A204.1 (cell line): ENCODE measurements around the gene SOWAHC.

Experiments used
- FAIRE-seq: peaks from 2 replicates; lab custom pipeline; 2012; peaks lifted over from hg19 to GRCh38; lab: Jason Lieb, UNC

Gene SOWAHC

GRCh38 chr2:109646961-109647360, 32.8 kb downstream of the SOWAHC start:
- FAIRE-seq = no peak

- FAIRE-seq = no peak
These were observed 33.5 kb downstream of the SOWAHC start for GRCh38 chr2:109647636-109648035.

GRCh38 chr2:109648041-109648527, 33.9 kb downstream of the SOWAHC start:
- no peak for FAIRE-seq

GRCh38 chr2:109649736-109650695, 35.9 kb downstream of the SOWAHC start:
- FAIRE-seq = no peak

- no peak for FAIRE-seq
These were observed 40.3 kb downstream of the SOWAHC start for GRCh38 chr2:109654326-109655050.

- FAIRE-seq = no peak
These were observed 41.1 kb downstream of the SOWAHC start for GRCh38 chr2:109655287-109655686.

- no peak for FAIRE-seq
These were observed 45.4 kb downstream of the SOWAHC start for GRCh38 chr2:109659396-109660045.

GRCh38 chr2:109660046-109660860, 46.1 kb downstream of the SOWAHC start:
- no peak for FAIRE-seq

GRCh38 chr2:109662889-109663288, 48.7 kb downstream of the SOWAHC start:
- no peak for FAIRE-seq

GRCh38 chr2:109663721-109664120, 49.6 kb downstream of the SOWAHC start:
- FAIRE-seq = no peak

GRCh38 chr2:109666466-109666865, 52.3 kb downstream of the SOWAHC start:
- no peak for FAIRE-seq
